ENCODE data around the gene ABCA5.
"Not testable (repeated sequence)": the region's sequence is repeated elsewhere in the genome, so short reads cannot be mapped to it uniquely, and the experiment has no call there.

ABCA5 gene

DNA sequence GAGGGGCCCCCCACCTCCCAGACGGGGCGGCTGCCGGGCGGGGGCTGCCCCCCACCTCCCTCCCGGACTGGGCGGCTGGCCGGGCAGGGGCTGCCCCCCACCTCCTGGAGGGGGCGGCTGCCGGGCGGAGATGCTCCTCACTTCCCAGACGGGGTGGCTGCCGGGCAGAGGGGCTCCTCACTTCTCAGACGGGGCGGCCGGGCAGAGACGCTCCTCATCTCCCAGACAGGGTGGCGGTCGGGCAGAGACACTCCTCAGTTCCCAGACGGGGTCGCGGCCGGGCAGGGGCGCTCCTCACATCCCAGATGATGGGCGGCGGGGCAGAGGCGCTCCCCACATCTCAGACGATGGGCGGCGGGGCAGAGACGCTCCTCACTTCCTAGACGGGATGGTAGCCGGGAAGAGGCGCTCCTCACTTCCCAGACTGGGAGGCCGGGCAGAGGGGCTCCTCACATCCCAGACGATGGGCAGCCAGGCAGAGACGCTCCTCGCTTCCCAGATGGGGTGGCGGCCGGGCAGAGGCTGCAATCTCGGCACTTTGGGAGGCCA, 130.8 kb downstream of the ABCA5 start:
- DNase-seq: not testable (repeated sequence)
